IPS DF 19.7 (cell line): ENCODE data around the gene GOLGA6A.
"Not testable (repeated sequence)": the region's sequence is repeated elsewhere in the genome, so short reads cannot be mapped to it uniquely, and the experiment has no call there.

Experiments
- DNase-seq: peaks from one replicate; pipeline ENCODE4 v3.0.0-alpha.2; 2013; ENCODE audit warnings: low read depth, low spot score

Gene GOLGA6A, protein sequence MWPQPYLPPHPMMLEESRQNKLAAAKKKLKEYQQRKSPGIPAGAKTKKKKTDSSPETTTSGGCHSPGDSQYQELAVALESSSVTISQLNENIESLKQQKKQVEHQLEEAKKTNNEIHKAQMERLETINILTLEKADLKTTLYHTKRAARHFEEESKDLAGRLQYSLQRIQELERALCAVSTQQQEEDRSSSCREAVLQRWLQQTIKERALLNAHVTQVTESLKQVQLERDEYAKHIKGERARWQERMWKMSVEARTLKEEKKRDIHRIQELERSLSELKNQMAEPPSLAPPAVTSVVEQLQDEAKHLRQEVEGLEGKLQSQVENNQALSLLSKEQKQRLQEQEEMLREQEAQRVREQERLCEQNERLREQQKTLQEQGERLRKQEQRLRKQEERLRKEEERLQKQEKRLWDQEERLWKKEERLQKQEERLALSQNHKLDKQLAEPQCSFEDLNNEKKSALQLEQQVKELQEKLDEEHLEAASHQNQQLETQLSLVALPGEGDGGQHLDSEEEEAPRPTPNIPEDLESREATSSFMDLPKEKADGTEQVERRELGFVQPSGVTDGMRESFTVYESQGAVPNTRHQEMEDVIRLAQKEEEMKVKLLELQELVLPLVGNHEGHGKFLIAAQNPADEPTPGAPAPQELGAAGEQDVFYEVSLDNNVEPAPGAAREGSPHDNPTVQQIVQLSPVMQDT

DNA sequence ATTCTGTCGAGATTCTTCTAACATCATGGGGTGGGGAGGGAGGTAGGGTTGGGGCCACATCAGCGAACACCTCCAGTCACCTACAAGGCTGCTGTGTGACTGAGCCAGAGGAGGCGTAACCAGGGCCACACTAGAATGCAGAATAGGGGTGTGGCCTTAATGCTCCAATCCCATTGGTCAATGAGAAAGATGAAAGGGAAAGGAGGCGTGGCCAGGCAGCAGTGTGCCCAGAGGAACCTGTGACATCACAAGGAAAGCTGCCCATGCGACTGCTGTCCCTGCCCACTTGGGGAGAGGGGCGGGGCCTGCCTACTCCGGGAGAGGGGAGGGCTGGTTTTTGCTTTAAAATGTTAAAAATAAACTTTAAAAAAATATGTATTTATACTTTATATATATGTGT is at the start of gene GOLGA6A:
Gene GOLGA6A, minus strand, starts transcription at position 101 of the 400 bp plus-strand sequence. Its CDS starts 41 bp downstream, at position 60.
- DNase-seq, result not testable (repeated sequence)

DNA sequence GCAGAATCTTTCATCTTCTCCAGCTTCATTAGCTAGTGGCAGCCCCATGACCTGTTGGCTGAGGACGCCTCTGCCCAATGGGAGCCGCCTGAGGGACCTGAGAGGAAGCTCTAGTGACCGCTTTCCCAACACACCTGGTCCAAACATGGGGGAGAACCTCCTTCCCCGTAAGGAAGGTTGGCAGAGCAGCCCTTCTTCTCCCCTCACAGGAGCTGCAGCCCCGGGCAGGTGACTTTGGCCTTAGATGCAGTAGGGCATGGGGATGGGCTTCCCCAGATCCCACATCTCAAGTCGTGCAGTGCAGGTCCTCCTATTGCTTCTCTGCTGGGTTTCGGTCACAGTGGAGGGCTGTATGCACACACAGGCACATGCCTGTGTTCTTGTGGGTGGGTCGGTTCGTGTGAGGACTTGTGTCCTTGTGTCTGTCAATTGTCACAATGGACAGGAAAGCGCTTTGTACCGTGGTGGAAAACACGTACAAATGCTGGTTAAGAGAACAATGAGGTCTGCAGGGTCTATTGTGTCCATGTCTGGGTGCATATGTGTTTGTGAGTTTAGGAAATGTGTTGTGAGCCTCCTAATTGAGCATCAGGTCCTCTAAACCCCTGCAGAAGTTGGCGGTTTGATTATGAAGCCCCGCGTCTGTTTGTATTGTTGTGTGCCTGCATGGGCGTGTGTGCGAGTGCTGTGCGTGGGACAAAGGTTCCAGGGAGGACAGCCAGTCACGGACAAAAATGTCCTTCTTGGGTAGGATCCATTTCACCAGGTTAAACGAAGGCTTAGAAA is 49.5 kb upstream of the GOLGA6A start:
- no peak for DNase-seq

DNA sequence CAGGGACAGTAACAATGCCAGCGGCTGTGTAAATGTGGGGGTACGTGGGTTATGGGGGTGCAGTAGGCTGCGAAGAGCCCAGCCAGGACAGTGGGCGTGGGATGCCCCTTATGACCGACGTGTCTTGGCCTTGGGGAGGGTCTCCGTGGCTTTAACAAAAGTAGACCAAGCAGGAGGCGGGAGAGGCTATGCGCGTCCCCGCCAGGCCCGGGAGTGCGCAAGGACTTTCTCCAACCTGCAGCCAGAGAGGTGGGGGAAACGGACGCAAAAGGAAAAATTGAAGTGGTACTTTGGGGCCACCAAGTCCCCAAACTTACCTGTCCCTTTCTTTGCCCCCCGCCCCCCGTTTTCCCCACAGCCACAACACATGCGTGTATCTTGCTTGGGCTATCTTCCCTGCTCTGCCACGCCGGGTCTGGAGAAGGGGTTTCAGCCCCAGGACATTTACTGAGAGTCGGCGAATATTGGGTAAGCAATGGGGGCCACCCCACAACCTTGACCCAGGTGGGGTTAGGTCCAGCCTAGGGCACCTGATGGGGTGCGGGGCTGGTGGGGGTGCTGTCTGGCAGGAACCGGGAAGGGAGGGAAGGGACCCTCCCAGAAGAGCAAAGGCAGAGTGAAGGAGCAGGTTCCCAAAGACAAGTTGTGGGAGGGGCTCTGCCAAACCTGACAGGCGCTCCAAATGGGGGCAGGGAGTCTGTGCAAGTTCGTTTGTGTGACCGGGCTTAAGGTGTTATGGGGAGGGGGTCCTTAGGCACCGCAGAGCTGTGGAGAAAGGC is 48.7 kb upstream of the GOLGA6A start:
- DNase-seq, result no peak

DNA sequence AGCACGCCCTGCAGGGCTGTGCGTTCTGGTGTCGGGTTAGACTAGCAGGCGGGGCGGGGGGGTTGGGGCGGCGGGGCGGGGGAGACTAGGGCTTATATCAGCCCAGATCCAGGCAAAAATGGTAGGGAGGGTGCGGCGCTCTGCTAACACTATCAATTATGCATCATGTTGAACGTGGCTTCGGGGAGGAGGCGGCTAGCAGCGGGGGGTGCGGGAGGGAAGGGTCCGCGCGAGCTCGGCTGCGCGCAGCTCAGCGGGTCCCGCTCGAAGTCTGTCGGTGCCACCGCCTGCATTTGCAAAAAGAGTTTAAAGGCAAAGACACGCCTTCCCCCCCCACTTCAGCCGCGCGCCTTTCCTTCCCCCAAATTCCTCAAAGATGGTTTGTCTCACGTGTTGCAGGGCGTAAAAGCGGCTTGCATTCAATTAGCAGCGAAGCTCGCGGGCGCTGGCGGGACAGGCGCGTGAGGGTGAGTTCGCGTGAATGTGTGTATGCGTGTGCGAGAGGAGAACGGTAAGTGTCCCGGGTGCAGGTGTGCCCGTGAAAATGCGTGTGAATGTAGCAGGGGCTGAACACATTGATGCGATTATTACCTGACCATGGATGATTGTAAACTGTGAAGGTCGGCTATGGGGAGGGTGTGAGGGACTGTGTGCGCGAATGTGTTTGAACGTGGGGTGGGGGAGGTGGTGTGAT is 48.0 kb upstream of the GOLGA6A start, which contains the start of gene ISLR2:
Gene ISLR2, plus strand, starts transcription at position 432 of the 694 bp plus-strand sequence. CDS start 2,169 bp downstream, outside the sequence.
- DNase-seq, result no peak

DNA sequence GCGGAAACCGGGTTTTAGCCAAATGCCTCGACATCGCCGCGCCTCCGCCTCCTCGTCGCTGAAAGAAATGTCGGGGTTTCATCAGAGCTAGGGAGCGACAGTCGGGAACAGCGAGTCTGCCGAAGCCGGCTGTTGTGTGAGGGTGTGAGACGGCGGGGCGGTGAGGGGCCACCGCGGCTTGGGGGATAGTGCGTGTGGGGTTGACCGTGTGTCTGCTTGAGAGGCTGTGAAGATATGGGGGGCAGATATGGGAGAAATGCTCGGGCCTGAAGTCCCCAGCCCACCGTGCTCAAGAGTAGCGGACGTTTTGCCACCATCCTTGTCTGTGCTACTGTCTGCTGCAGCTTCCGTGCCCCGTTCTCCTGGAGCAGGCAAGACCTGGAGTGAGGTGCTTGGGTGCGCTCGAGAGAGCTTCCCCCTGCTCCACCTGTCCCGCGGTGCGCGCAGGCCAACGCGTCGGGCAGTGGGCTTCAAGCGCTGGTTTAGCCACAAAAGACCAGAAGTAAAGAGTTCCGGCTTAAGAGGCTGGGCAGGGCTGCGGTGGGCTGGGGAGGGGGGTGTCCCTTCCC is 47.3 kb upstream of the GOLGA6A start:
- DNase-seq, result no peak

DNA sequence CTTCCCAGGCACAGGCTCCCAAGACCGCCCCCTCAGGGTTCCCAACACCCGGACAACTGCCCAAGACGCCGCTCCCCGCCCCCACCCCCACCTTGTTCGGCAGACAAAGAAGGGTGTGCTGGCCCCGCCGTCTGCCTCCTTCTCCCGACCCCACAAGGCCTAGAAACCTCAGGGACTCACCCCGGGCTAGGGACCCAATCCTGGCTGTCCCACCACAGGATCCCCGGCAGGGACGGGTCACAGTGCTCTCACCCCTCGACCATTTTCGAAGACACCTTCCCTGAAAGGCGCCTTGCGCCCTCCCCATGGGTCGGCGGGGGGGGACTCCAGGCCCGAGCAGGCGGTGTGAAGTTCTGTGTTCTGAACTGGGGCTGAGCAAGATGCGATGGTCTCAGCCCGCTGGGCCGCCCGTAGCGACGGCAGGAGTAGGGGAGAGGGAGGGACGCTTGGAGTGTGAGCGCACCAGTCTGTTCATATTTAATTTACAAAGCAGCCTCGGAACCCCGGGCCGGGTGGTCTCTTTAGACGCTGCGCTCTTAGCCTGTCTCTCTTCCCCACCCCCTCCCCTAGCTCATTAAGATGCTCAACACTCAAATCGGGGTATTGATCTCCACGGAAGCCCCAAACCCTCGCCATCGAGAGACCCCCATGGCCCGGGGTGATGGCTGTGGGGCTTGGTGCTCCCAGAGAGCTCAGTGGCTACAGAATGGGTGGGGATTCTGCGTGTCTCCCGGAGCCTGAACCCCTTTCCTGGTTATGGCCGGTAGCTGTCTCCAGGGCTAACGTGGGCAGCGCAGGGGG is 46.6 kb upstream of the GOLGA6A start:
- no peak for DNase-seq

DNA sequence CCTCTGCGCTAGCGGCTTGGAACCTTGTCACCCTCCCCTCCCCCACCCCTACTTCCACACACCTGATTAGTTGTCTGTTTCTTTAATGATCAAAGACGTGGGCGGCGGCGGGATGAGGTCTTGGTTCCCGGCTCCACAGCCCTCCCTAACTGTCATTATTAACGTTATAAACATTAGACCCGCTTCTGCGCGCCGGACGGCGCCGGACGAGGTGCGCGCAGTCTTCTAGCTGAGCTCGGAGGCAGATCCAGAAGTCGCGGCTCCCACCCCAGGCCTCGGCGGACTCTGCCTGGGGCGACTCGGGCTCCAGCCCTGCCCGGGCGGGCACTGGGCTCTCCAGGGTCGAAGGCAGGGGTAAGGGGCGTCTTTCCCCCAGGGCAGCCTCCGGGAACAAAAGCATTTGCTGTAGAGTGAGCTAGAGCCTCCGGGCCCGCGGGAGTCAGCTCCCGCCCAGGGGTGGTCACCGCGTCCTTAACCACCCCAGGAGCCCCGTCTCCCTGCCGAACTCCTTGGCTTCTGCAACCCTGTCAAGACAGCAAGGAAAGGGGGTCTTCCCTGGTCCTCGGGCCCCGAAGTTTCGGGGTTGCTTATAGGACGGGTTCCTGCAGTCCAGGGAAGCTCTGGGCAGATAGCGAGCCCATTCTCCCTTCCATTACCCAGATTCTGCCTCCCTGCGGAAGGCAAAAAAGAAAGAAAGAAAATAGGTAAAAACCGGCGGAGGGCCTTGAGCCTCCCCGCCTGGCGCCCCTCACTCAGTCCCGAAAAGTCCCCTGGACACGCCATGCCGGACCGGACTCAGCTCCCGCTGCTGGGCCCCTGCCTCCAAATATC is 45.8 kb upstream of the GOLGA6A start:
- DNase-seq, result no peak

DNA sequence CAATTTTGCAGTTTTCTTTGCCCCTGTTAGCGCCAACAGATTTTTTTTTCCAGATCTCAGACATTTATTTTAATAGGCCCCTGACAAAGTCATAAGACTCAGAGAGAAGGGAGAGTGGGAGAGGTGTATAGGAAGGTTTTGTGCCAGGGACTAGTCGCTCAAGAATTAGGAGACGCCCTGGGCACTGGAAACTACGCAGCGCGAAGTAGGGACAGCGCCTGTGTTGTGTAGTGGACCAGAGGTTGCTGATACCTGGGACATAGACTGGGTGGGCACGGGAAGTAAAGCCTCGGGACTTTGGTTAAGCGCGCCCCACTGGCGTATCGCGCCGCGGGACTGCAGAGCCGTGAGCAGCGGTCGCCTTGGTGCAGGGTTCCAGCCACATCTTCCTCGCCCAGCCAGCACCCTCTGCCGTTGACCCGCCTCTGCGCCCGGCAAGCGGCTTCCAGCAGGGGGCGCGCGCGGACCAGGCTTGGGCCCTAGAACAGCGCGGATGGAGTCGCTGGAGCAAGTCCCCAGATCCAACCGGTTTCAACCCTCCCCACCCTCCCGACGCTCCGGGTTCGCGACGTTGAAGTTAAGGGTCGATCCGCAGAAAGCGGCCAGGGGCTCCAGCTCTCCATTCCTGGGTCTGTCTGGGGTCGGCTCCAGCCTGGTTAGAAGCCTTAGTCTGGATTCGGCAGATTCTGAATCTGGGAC is 45.1 kb upstream of the GOLGA6A start:
- no peak for DNase-seq

DNA sequence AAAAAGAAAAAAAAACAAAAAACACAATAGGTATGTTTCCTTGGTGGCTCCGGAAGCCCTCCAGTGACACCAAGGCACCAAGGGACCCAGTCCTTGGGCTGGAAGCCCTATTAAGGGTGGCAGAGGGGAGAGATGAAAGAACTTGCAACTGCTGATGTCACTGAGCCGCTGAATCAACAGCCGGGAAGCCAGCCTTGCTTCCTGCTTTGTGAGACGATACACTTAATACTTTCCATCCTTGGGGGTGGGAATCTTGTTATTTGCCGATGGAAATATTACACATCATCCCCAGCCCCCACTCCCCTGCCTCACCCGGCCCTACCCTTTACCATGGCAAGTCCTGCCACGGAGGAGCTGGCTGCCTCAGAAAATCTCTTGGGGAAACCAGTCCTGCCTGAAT is 42.4 kb upstream of the GOLGA6A start:
- no peak for DNase-seq

DNA sequence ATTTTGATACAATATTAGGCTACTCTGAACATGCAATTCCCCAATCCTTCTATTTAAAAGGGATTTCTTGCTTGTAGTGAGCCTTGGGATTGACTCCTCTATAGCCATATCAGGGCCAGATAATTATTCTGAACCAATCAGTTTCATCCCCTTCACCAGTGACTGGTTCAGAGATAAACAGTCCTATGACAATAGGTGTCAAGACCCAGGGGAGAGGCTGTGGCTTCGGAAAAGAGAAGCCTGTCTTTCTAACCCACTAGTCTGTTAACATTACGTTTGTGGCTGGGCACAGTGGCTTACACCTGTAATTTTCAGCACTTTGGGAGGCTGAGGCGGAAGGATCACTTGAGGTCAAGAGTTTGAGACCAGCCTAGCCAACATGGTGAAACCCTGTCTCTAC is 41.8 kb upstream of the GOLGA6A start:
- DNase-seq, result no peak

DNA sequence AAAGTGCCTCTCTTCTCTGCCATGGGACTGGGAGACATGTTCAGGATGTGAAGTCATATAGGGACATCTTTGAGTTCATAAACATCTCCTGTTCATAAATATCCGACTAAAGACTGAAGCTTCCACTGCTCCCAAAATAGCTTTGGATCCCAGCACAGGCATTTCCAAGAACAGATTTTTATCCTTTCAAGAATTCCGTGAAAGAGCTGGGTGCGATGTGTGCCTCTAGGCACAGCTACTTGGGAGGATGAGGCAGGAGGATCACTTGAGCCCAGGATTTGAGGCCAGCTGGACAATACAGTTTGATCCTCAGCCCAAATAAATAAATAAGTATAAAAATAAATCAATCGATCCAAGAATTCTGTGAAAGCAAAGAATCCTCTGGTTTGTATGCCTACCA is 41.3 kb upstream of the GOLGA6A start:
- DNase-seq, result no peak

DNA sequence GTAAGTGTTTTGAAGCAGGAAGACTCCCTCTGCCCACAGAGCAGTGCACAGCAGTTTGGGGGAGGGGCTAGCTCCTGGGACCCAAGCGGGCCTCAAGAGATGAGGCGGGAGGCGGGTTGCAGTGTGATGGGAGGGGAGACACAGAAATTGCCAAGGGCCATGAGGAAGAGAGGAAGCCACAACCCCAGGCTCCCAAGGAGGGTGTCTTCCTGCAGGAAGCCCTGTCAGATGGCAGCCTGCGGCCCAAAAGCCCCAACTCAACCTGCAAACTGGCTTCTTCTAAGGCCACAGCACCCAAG is 40.7 kb upstream of the GOLGA6A start:
- DNase-seq, result no peak

DNA sequence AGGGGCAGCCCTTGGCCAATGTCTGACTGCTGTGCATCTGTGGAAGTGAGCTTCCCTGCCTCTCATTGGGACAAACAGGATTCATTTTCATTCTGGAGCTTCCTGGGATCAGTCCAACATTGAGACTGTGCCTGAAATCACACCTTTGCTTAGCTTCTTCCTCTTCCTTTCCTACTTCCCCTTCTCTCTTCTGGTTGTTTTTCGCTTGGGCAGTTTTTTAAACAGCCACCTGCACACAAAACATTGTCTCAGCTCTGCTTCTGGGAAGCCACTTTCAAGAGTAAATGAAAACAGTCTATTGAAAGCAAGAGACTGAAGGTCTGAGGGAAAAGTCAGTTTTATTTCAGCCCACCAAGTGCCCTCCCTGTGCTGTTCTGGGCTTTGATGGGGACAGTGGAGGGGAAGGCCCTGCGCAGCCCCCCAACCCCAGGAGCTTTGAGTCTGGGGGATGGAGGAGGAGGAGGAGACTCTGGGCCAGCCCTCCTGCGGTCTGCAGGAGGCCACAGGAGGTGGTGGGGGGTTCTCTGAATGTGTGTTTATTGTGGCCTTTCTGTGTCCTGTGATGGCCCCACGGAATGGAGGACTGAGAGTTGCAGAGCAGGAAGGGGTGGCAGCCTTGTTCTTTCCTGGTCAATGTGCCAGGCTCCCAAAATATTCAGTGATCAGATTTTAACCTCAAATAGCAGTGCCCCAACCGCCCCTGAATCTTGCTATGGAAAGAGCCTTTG is 40.2 kb upstream of the GOLGA6A start:
- no peak for DNase-seq

DNA sequence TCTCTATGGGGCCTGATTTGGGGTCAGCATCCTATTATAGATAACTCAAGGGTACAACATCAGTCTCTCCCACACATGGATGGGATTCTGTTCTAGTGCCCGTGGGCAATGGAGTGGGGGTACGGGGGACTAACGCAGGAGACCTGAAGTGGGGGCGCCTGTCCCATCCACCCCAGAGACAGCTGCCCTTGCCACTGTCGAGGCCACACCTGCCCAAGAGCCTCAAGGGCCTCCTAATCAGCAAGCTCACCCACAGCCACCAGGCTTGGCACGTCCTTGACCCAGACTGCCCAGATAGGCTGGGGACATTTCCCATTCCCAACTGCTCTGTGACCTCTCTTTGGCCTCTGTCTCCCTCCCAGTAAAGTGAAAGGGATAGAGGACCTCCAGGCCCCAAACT is 39.5 kb upstream of the GOLGA6A start:
- DNase-seq, result no peak

DNA sequence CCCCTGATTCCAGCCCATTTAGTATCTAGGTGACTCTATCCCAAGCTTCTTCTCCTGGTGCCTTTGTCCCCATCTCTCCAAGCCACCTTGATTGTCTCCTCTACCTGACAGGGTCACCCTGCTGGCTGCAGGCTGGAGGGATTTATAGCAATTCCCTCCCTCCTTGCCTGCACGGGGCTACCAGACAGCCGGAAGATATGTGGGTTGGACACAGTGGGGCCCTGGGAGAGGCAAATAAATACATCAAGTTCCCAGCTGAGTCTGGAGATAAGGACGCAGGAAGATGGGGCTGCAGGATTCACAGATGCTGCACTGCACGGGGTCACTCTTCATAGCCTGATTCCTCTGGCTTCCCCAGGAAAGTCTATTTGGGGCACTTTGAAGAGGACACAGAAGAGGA is 38.7 kb upstream of the GOLGA6A start:
- DNase-seq, result no peak

DNA sequence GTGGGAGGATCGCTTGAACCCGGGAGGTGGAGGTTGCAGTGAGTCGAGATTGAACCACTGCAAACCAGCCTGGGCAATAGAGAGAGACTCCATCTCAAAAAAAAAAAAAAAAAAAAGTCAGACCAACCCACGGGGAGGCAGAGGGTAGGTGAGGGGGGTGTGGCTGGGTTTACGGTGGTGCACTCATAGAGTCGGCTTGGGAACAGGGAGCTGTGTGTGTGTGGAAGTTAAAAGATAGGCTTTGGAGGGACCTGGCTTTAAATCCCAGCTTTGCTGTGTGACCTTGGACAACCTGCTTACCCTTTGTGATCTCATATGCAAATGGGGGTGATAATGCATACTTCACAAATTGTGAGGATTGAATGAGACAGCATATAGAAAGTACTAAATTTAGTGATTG is 38.1 kb upstream of the GOLGA6A start:
- no peak for DNase-seq

DNA sequence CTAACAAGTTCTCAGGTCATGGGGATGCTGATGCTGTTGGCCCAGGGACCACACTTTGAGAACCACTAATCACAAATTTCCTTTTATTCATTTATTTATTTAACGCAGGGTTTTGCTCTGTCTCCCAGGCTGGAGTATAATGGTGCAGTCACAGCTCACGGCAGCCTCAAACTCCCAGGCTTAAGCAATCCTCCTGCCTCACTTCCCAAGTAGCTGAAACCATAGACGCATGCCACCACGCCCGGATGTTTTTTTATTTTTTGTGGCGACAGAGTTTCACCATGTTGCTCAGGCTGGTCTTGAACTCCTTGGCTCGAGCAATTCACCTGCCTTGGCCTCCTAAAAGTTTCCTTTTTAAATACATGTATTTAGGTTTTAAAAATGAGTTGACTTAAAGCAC is 27.4 kb upstream of the GOLGA6A start:
- DNase-seq, result no peak

DNA sequence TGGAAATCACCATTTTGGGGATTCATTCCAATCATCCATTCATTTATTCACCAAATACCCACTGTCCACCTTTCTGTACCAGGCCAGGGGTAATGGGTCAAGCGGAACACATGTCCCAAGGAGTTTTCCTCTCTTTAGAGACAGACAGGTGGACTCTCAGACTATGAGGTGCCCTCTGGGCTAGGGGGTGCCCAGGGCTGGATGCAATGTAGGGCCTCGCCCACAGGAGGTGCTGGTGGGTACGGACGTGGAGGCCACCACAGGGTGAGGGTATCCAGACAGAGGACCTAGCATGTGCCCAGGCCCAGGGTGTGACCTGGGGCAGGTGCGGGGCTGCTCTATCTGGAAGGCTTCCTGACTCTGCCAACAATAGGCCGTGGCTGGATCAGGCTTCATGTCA is 26.3 kb upstream of the GOLGA6A start:
- DNase-seq, result not testable (repeated sequence)
